ENCODE data around the gene PRDM8. TPM values are rescaled to one million over a fixed set of nuclear protein-coding genes. Genes with fewer than 3 reads are reported as not detected.

The PRDM8 gene
- total RNA-seq, 1 donor from 2014 or later: 1.6 TPM

DNA sequence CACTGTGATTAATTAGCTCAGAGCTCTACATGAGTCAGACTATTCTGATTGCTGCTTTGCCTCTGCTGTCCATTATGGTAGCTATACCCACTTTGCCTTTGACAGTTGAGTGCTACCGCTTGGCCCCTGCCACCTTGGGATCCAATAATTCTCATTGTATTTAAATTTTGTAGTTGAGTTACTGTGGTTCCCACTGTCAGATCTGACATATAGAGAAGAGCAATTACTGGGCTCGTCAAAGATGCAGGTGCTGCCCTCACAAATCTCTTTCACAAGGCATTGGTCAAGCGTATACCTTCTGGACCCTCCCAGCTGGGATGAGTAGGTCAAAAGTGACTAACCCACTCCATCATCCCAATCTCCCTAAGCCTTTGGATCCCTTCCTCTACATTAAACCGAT is 18.3 kb upstream of the PRDM8 start:
- ATAC-seq (no peak), DNase-seq (no peak)
- TF ChIP-seq, protein P1, sequence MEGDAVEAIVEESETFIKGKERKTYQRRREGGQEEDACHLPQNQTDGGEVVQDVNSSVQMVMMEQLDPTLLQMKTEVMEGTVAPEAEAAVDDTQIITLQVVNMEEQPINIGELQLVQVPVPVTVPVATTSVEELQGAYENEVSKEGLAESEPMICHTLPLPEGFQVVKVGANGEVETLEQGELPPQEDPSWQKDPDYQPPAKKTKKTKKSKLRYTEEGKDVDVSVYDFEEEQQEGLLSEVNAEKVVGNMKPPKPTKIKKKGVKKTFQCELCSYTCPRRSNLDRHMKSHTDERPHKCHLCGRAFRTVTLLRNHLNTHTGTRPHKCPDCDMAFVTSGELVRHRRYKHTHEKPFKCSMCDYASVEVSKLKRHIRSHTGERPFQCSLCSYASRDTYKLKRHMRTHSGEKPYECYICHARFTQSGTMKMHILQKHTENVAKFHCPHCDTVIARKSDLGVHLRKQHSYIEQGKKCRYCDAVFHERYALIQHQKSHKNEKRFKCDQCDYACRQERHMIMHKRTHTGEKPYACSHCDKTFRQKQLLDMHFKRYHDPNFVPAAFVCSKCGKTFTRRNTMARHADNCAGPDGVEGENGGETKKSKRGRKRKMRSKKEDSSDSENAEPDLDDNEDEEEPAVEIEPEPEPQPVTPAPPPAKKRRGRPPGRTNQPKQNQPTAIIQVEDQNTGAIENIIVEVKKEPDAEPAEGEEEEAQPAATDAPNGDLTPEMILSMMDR (IDR thresholded peaks at IDR 0.05): no peak
- Histone ChIP-seq H3K9me3 (peaks cover 6% of the 10 kb centered on the region), H3K27me3 (ENCODE audit: low read depth) (no peaks in the 10 kb centered on the region), H3K4me1 (peaks cover 14% of the 10 kb centered on the region), H3K4me3 (no peak overlapping the region), H3K27ac (no peak overlapping the region), H3K36me3 (no peaks in the 10 kb centered on the region)
- intact Hi-C loops (cut with DNase I): no loop called here

DNA sequence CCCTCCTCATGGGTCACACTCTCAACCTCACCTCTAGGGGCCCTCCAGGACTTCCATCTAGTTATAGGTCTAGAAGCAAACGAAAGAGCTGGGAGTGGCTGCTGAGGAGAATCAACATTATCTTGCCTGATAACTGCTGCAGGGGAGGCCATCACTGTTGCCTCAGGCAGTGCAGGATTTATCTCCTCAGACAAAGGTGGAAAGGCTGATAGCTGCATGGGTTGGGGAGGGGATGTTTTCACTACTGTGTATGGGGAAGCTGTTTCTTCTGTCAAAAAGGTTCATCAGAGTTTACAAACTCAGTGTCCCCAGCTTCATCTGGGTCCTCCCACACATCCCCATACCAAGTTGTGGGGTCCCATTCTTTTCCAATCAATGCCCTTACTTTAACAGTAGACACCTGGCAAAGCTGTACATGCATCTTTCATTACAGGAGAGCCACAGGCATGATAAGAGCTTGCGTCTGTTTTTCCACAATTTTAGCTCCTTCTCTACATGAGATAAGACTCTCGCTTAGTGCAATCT is 17.6 kb upstream of the PRDM8 start:
- no peak overlapping the region for H3K27ac ChIP-seq
- intact Hi-C loops (cut with DNase I): no loop called here
- H3K36me3 ChIP-seq: no peaks in the 10 kb centered on the region
- H3K9me3 ChIP-seq: peaks cover 6% of the 10 kb centered on the region
- H3K4me1 ChIP-seq: peaks cover 19% of the 10 kb centered on the region
- H3K4me3 ChIP-seq: no peak overlapping the region
- H3K27me3 ChIP-seq (ENCODE audit: low read depth): no peaks in the 10 kb centered on the region
- ATAC-seq (no peak), DNase-seq (no peak)
- TF ChIP-seq, protein P1 (IDR thresholded peaks at IDR 0.05): no peak

DNA sequence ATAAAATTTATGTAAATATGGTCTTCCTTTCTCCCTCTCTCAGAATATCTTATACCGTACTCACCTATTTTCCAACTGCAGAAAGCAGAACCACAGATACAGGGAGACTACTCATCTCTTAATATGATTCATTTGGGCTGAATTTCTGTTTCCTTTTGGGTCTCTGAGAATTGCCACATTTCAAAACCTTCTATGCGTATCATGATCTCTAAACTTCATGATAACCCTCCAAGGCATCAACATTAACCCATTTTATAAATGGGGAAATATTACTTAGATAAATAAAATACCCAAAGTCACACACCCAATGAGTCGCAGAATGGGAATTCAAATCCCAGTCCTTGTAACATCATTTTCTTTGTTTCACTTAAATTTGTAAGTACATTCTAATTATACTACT is 16.6 kb upstream of the PRDM8 start:
- Histone ChIP-seq H3K4me3 (no peak overlapping the region), H3K4me1 (peaks cover 30% of the 10 kb centered on the region), H3K27me3 (ENCODE audit: low read depth) (peaks cover 10% of the 10 kb centered on the region), H3K9me3 (peaks cover 6% of the 10 kb centered on the region), H3K27ac (no peak overlapping the region), H3K36me3 (no peaks in the 10 kb centered on the region)
- ATAC-seq (no peak), DNase-seq (no peak)
- TF ChIP-seq, protein P1 (IDR thresholded peaks at IDR 0.05): no peak
- intact Hi-C loops (cut with DNase I): no loop called here

DNA sequence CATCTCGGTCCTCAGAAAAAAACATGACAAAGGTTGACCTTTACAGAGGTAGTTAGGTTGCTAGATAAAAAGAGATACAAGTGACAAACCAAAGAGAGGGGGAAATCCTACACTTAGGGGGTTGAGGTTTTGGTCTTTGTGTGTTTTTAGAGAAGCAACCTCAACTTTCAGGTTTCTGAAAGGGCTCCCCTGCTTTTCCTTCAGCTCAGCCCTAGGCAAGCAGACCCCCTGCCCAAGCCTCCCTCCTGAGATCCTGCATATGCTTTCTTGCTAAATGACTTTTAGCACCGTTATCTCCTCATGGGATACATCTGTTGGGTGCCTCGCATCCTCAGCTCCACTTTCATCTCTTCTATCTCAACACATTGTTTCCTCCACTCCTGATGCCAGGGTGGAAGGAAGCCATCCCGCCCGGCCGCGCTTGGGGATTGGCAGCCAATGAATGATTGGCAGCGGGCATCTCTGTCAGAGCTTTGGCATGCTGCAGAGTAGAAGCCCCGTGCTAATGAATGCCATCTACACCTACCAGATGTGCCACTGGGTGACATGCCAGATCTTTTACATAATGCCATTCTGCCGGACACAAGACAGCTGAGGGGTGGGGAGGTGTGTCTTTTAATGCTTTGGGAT is 15.0 kb upstream of the PRDM8 start:
- no peak overlapping the region for H3K4me3 ChIP-seq
- DNase-seq (no peak), ATAC-seq (no peak)
- no peaks in the 10 kb centered on the region for H3K36me3 ChIP-seq
- H3K27me3 ChIP-seq (ENCODE audit: low read depth): peaks cover 25% of the 10 kb centered on the region
- intact Hi-C loops (cut with DNase I): no loop called here
- peaks cover 33% of the 10 kb centered on the region for H3K4me1 ChIP-seq
- H3K9me3 ChIP-seq: peaks cover 6% of the 10 kb centered on the region
- H3K27ac ChIP-seq: no peak overlapping the region
- TF ChIP-seq, protein P1 (IDR thresholded peaks at IDR 0.05): no peak

DNA sequence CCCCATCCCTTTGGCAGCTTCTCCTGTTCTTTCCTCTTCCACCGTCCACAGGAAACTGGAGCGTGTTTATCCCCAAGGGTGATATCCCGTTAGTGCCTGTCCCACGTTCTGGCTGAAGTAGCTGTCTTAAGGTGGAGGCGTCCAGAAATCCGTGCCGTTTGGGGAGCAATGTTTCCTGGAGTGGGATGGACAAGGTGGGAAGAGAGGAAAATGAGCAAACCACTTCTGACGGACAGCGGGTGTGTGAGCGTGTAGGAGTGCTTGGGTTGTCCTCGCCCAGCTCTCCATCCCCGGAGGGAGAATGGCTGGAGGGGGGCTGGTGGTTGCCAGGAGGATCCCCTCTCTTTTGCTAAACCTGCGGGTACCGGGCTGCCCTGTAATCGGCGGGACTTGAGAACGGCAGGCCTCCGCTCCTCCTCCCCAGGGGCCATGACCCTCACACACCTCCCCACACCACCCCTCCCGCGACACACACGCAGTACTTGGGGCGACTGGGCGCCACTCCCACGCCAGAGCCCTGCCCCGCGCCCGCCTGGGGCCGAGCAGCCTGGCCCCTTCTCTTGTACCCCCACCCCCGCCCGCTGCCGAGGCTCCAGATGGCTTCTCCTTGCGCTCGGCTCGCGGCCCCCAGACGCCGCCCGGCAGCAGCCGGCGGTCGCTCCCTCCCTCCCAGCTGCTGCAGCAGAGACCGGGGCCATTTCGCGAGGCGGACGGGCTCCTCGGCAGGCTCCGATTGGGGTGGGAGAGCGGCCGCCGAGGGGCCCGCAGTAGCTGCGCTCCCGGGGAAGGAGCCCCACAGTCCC is 13.9 kb upstream of the PRDM8 start:
- peak; percentile 53 for DNase-seq
- Histone ChIP-seq H3K36me3 (no peaks in the 10 kb centered on the region), H3K27me3 (ENCODE audit: low read depth) (peaks cover 36% of the 10 kb centered on the region), H3K4me3 (peak overlapping the region; percentile 61), H3K27ac (peak overlapping the region; percentile 55), H3K4me1 (peaks cover 33% of the 10 kb centered on the region), H3K9me3 (peaks cover 6% of the 10 kb centered on the region)
- peak; percentile 66 to 67 for ATAC-seq
- TF ChIP-seq, protein P1 (IDR thresholded peaks at IDR 0.05): no peak
- intact Hi-C loops (cut with DNase I): no loop called here

Data from lower lobe of right lung (tissue), 2 donors.